GM10266 (cell line): Measurements from ENCODE around the gene ARSG.

Experiments
- DNase-seq: peaks from one replicate; pipeline ENCODE4 v3.0.0; 2012; ENCODE audit errors: extremely low spot score
- TF ChIP-seq, protein P1 (sequence below): IDR thresholded peaks from 2 replicates; pipeline ENCODE4 v1.5.1; 2012; ENCODE audit warnings: mild to moderate bottlenecking, low read depth; ENCODE audit not compliant: control insufficient read depth, insufficient read depth; ENCODE audit errors: missing control alignments

The ARSG gene

DNA sequence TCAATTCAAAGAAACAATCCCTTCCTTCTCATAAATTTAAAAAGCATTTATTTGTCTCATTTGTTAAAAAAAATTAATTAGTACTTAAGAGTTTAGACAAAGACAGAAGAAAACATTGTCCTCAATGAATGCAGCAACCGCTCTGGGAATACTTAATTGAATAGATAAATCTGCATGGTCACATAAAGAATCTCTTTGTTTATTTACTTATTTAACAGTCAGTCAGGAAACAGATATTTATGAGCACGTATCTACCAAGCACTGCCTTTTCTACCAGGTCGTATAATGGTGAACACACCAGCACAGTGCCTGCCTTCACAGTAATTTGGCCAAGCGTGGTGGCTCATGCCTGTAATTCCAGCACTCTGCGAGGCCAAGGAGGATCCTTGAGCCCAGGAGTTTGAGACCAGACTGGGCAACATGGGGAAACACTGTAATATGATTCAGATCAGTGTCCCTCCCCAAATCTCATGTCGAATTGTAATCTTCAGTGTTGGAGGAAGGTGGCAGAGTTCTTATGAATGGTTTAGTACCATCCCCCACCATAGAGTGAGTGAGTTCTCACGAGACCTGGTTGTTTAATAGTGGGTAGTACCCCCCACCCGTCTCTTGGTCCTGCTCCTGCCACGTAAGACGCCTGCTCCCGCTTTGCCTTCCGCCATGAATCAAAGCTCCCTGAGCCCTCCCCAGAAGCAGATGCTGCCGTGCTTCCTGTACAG lies 157.9 kb downstream of the ARSG start:
- DNase-seq, result no peak
- TF ChIP-seq, protein P1, sequence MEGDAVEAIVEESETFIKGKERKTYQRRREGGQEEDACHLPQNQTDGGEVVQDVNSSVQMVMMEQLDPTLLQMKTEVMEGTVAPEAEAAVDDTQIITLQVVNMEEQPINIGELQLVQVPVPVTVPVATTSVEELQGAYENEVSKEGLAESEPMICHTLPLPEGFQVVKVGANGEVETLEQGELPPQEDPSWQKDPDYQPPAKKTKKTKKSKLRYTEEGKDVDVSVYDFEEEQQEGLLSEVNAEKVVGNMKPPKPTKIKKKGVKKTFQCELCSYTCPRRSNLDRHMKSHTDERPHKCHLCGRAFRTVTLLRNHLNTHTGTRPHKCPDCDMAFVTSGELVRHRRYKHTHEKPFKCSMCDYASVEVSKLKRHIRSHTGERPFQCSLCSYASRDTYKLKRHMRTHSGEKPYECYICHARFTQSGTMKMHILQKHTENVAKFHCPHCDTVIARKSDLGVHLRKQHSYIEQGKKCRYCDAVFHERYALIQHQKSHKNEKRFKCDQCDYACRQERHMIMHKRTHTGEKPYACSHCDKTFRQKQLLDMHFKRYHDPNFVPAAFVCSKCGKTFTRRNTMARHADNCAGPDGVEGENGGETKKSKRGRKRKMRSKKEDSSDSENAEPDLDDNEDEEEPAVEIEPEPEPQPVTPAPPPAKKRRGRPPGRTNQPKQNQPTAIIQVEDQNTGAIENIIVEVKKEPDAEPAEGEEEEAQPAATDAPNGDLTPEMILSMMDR, result no peak

DNA sequence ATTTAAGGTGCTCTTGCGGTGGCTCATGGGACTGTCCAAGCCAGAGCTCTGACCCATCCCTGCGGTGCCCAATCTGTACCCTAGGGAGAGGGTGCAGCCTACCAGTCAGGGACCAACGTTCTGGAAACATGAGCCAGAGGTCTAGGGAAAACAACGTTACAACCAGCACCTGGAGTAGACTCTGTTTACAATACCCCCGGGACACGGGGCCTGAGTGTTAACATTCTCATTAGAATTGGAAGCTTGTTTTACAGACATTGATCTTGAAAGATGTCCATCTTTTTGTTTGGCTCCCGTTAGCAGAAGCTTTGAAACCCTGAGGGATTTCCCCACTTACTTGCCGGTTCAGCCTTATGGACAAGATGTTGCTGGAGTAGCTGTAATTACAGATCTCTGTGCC lies 159.1 kb downstream of the ARSG start:
- TF ChIP-seq, protein P1, result no peak
- DNase-seq, result no peak

DNA sequence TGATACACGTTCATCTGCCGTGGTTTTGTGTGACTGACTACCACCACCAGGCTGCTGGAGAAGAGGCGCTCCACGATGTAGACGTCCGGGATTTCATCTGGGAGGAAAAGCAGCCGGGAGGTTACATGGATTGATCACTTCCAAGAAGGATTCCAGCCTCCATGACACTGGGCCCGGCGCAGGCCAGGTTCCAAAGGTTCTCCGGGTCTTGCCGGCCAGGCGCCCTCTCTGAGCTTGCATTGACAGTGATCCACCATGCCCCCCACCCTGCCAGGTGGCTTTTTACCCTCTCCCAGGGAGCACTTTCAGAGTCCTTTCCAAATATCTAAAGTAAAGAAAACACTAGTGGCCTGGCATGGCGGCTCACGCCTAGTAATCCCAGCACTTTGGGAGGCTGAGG lies 159.5 kb downstream of the ARSG start:
- TF ChIP-seq, protein P1, result no peak

DNA sequence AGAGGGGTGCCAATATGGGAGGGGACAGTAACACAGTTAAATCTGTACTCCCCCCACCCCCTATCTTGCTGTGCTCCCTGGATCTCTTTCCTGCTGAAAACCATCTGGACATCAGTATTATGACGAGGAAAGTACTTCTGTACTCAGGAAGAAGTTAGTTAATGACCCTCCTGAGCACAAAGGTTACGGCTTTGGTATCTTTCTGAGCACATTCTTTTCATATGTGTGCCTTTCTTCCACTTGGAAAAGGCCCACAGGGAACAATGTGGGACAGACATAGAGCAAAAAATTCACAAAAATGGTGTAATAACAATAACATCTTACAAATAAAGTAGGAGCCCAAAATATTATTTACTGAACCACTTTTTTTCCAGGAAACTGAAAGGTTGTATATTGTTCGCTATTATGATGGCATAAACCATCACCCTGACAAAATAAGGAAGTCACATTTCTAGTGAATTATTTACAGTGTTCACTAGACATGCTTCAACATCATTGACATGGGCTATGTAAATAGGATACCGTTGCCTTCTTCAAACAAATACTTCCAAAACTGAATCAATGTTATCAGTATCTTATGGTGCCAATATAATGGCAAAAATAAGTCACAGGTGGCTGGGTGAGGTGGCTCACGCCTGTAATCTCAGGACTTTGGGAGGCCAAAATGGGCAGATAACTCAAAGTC lies 160.5 kb downstream of the ARSG start:
- TF ChIP-seq, protein P1, result no peak
- no peak for DNase-seq

More for the DNA sequence above, 159.5 kb downstream of the ARSG start:
- DNase-seq, result no peak

DNA sequence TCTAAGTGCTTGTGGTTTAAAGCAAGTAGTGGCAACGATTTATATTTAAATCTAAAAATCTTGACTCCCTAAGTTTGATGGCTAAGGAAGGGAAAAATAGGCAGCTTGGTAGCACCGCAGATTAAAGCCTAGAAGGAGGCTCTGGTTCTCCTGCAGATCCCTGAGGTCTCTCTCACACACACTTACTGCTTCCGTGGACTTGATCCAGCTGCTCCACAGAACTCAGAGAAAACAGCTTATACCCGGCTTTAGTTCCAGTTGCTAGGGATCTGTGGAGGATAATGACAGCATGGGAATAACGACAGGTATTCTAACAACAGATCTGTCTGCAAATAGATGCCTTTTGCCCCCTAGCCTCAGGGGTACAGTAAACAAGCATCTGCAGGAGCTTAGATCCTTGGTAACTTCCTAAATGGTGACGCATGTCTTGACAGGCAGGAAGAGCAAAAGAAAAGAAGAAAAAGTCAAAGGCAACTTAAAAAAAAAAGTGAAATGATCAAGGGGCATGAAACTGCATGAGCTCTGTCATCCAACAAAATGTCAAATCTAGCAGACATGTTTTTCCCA lies 161.5 kb downstream of the ARSG start:
- TF ChIP-seq, protein P1, result no peak
- no peak for DNase-seq

DNA sequence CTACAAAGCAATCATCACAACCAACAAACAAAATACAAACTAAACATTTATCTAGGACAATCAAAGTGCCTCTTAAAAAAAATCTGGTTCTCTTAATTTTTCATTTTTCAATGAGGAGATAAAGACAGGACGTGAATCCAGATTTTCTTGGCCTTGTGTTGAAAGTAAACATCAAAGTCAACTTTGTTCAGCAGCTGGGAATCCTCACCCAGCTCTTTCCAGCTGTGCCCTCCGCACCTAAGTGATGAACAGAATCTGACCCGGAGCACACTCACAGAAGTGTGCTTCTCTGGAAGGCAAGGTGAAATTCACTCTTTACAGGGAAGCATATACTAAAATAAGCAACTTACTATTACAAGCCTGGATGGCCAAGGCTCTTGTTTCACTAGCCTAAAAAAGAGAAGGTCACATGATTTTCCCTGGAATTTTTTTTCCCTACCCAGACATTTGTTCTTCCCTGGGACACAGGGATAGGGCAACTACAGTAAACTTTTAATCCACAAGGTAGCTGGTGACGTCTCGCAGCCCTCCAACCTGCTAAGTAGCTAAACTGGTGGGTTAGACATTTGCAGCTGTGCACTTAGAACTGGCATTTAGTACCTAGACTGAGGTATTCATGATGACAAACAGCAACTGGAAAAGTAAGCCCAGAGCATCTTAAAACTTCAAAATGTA lies 162.8 kb downstream of the ARSG start:
- DNase-seq, result no peak
- TF ChIP-seq, protein P1, result no peak
